Measurements from ENCODE around the gene ROBO2.

GRCh38 chr3:77303955-77304699, 264.2 kb downstream of the ROBO2 start:
- TF ChIP-seq ZNF384 (IDR thresholded peaks at IDR 0.05): no peak
- TF ChIP-seq FOXA1 (IDR thresholded peaks at IDR 0.05): no peak
- no peak for TF ChIP-seq FOXM1 (IDR thresholded peaks at IDR 0.05; ENCODE audit: borderline replicate concordance)
- TF ChIP-seq SUZ12 (IDR thresholded peaks at IDR 0.05): no peak
- no peak for TF ChIP-seq TARDBP (IDR thresholded peaks at IDR 0.05)
- TF ChIP-seq ARNT (IDR thresholded peaks at IDR 0.05): no peak
- TF ChIP-seq FOXK2 (IDR thresholded peaks at IDR 0.05): no peak
- no peak for TF ChIP-seq SP1 (IDR thresholded peaks at IDR 0.05)
- no peak for TF ChIP-seq HDGF (IDR thresholded peaks at IDR 0.05; ENCODE audit: borderline replicate concordance)
- no peak for TF ChIP-seq LEF1 (IDR thresholded peaks at IDR 0.05; ENCODE audit: borderline replicate concordance)
- no peak for TF ChIP-seq CTBP1 (IDR thresholded peaks at IDR 0.05; ENCODE audit: borderline replicate concordance)

All from HEK293T (cell line).